Esophagus muscularis mucosa (tissue), 4 donors: Measurements from ENCODE around the gene MITF. TPM values are rescaled to one million over a fixed set of nuclear protein-coding genes. Genes with fewer than 3 reads are reported as not detected.

Experiments used
- DNase-seq: peaks from one replicate; pipeline ENCODE4 v3.0.0-alpha.2; 2017; ENCODE audit errors: extremely low spot score
- H3K27ac ChIP-seq, 4 donors: fragments of 200-600 bp; sonication (generic); replicated peaks in 1 of 4; 1 replicate in 3 of 4; 2 replicates in 1 of 4; pipeline ENCODE4 v1.5.1; 2016 to 2019; ENCODE audit warnings: mild to moderate bottlenecking in 1 of 4
- H3K27me3 ChIP-seq, 4 donors: fragments of 200-600 bp; sonication (generic); one replicate each; pipeline versions ENCODE4 v1.5.1 to v1.6.0; 2016 to 2019
- H3K36me3 ChIP-seq, 4 donors: fragments of 200-600 bp; sonication (generic); one replicate each; pipeline ENCODE4 v1.5.1; 2016 to 2019
- H3K4me1 ChIP-seq, 4 donors: fragments of 200-600 bp; sonication (generic); one replicate each; pipeline ENCODE4 v1.5.1; 2016 to 2019
- H3K4me3 ChIP-seq, 4 donors: fragments of 200-600 bp; sonication (generic); 1 replicate in 2 of 4; 2 replicates in 2 of 4; pipeline ENCODE4 v1.5.1; 2016 to 2019; ENCODE audit warnings: mild to moderate bottlenecking in 4 of 4, moderate library complexity in 1 of 4
- H3K9me3 ChIP-seq, 4 donors: fragments of 200-600 bp; sonication (generic); 1 replicate in 3 of 4; 2 replicates in 1 of 4; pipeline ENCODE4 v1.5.1; 2016 to 2019
- EP300 ChIP-seq: sonication (generic); formaldehyde crosslinking; IDR thresholded peaks from one replicate; pipeline ENCODE4 v1.6.1; 2017; ENCODE audit warnings: antibody characterized with exemption
- POLR2A ChIP-seq: fragments of 450-650 bp; IDR thresholded peaks from one replicate; pipeline ENCODE4 v1.6.1; 2017; ENCODE audit warnings: antibody characterized with exemption, moderate library complexity, mild to moderate bottlenecking, low read depth
- POLR2AphosphoS5 ChIP-seq, 2 donors: sonication (generic); formaldehyde crosslinking; IDR thresholded peaks; one replicate each; pipeline ENCODE4 v1.6.1; 2017; ENCODE audit warnings: antibody characterized with exemption in 2 of 2
- WGBS: methylation state at CpG from one replicate; pipeline ENCODE4 v1.1.5; 2018; 5-methylcytosine and 5-hydroxymethylcytosine counted together
- intact Hi-C: fragments of 100-400 bp; cut with DNase I; formaldehyde crosslinking; loops from one replicate; pipeline ENCODE4 v1.15.1; 2023
- total RNA-seq, 4 donors: library from RNA; depleted of rRNA; stranded (reverse); fragments of >200 nt; gene quantifications; one replicate each; pipeline versions ENCODE4 v1.1.0 to v1.2.1, GENCODE V29; 2016
- TF ChIP-seq, protein P1 (sequence below), 3 experiments: fragments of 200-600 bp in 2 of 3; fragments of 450-650 bp in 1 of 3; sonication (generic) in 2 of 3; IDR thresholded peaks; one replicate each; pipeline ENCODE4 v1.5.1; 2017 to 2019; ENCODE audit warnings: antibody characterized with exemption in 3 of 3, mild to moderate bottlenecking in 2 of 3, moderate library complexity in 1 of 3

The MITF gene
- total RNA-seq, 4 donors from 2014 or later = 68.1 to 141 (median 81.2) TPM

DNA sequence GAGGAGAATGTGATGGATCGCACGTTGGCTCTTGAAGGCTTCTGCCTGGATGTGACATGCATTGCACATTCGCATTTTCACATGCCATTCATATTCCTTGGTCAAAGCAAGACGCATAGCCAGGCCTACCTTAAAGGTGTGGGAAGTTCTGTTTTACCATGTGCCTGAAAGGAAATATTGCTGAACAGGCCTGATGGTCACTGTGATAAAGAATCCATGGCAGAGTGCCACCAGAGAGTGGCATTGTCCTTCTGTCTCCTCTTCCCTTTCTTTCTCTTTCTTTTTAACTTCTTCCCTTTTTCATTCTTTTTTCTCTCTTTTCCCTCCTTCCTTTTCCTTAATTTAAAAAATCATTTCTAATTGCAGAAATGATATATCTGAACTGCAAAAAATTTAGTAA lies 15.9 kb upstream of the MITF start:
- intact Hi-C loops = no loop called here
- H3K36me3 ChIP-seq = no peaks in the 10 kb centered on the region
- WGBS = 71% methylated on average over 4 of the region's 4 CpGs
- DNase-seq = no peak
- H3K27ac ChIP-seq = no peak overlapping the region
- no peak overlapping the region for H3K4me3 ChIP-seq
- H3K4me1 ChIP-seq = peaks cover 0 to 4% (median 2%) of the 10 kb centered on the region in 4 donors
- TF ChIP-seq POLR2AphosphoS5 (IDR thresholded peaks at IDR 0.05) (no peak), POLR2A (no peak)
- TF ChIP-seq, protein P1, sequence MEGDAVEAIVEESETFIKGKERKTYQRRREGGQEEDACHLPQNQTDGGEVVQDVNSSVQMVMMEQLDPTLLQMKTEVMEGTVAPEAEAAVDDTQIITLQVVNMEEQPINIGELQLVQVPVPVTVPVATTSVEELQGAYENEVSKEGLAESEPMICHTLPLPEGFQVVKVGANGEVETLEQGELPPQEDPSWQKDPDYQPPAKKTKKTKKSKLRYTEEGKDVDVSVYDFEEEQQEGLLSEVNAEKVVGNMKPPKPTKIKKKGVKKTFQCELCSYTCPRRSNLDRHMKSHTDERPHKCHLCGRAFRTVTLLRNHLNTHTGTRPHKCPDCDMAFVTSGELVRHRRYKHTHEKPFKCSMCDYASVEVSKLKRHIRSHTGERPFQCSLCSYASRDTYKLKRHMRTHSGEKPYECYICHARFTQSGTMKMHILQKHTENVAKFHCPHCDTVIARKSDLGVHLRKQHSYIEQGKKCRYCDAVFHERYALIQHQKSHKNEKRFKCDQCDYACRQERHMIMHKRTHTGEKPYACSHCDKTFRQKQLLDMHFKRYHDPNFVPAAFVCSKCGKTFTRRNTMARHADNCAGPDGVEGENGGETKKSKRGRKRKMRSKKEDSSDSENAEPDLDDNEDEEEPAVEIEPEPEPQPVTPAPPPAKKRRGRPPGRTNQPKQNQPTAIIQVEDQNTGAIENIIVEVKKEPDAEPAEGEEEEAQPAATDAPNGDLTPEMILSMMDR (IDR thresholded peaks at IDR 0.05) = no peak
- H3K27me3 ChIP-seq = no peaks in the 10 kb centered on the region
- H3K9me3 ChIP-seq = no peaks in the 10 kb centered on the region

GRCh38 chr3:69724722-69725435 lies 14.4 kb upstream of the MITF start:
- no peaks in the 10 kb centered on the region for H3K9me3 ChIP-seq
- intact Hi-C loops = no loop called here
- no peak overlapping the region for H3K4me3 ChIP-seq
- H3K27ac ChIP-seq = no peak overlapping the region
- no peaks in the 10 kb centered on the region for H3K27me3 ChIP-seq
- TF ChIP-seq EP300 = no peak
- TF ChIP-seq POLR2A = no peak
- TF ChIP-seq, protein P1 (IDR thresholded peaks at IDR 0.05) = no peak
- TF ChIP-seq POLR2AphosphoS5 (IDR thresholded peaks at IDR 0.05) = no peak
- H3K4me1 ChIP-seq = peaks cover 0 to 3% (median 1%) of the 10 kb centered on the region in 4 donors
- DNase-seq = no peak
- no peaks in the 10 kb centered on the region for H3K36me3 ChIP-seq
- 75% methylated on average over 2 of the region's 2 CpGs for WGBS

DNA sequence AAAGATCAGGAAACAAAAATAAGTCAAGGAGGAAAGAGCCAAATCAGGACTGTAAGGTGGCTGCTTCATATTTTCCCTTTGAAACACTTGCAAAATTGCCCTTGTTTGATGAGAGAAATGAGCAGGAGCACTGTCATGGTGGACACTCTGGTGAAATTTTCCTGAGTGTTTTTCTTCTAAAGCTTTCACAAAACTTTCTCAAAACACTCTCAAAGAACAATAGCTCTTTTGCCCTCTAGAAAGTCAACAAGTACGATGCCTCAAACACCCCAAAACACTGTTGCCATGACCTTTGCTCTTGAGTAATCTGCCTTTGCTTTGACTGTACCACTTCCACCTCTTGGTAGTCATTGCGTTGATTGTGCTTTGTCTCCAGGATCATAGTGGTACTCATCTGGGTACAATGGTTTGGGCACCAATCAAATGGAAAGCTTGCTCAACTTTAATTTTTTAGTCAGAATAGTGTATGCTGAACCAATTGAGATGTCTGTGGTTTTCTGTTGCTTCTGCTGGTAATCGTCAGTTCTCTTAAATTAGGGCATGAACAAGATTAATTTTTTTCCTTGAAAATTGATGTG lies 13.2 kb upstream of the MITF start:
- Histone ChIP-seq H3K36me3 (no peaks in the 10 kb centered on the region), H3K4me1 (no peaks in the 10 kb centered on the region), H3K27me3 (no peaks in the 10 kb centered on the region), H3K4me3 (no peak overlapping the region), H3K9me3 (no peaks in the 10 kb centered on the region), H3K27ac (no peak overlapping the region)
- no peak for DNase-seq
- 92% methylated on average over 3 of the region's 3 CpGs for WGBS
- TF ChIP-seq, protein P1 (IDR thresholded peaks at IDR 0.05) = no peak
- no peak for TF ChIP-seq POLR2AphosphoS5 (IDR thresholded peaks at IDR 0.05)
- no peak for TF ChIP-seq EP300
- TF ChIP-seq POLR2A = no peak
- intact Hi-C loops = no loop called here

GRCh38 chr3:69729147-69729919 lies 9.9 kb upstream of the MITF start:
- Histone ChIP-seq H3K36me3 (no peaks in the 10 kb centered on the region), H3K27me3 (no peaks in the 10 kb centered on the region), H3K4me1 (no peaks in the 10 kb centered on the region), H3K27ac (no peak overlapping the region), H3K9me3 (no peaks in the 10 kb centered on the region), H3K4me3 (no peak overlapping the region)
- intact Hi-C loops = no loop called here
- no peak for DNase-seq
- WGBS = 94% methylated on average over 6 of the region's 6 CpGs
- TF ChIP-seq, protein P1 (IDR thresholded peaks at IDR 0.05) = no peak
- TF ChIP-seq POLR2AphosphoS5 (IDR thresholded peaks at IDR 0.05) (no peak), EP300 (no peak), POLR2A (no peak)
